HG03575 (cell line): ENCODE measurements around the gene CRYBB1.

Experiments used
- ATAC-seq: cut with Tn5 transposase; IDR thresholded peaks from one replicate; pipeline ENCODE4 v1.9.1; 2021; ENCODE audit not compliant: unreplicated experiment, insufficient number of reproducible peaks, low FRiP score; ENCODE audit errors: extremely low read depth

CRYBB1 gene

DNA sequence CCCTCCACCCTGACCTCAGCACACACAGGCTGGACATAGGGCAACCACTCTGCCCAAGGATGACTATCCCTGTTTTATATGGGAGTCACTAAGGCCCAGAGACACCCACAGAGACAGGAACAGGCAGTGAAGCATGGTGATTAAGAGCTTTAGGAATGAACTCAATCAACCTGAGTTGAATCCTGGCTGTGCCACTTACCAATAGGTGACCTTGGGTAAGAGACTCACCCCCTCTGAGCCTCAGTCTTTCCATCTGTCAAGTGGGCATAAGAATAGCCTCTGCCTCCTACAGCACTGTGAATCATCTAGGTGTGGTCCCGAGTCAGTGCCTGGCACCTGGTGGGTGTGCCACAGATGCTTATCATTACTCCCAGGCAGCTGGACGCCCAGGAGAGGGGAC lies 6.8 kb downstream of the CRYBB1 start:
- no peak for ATAC-seq

DNA sequence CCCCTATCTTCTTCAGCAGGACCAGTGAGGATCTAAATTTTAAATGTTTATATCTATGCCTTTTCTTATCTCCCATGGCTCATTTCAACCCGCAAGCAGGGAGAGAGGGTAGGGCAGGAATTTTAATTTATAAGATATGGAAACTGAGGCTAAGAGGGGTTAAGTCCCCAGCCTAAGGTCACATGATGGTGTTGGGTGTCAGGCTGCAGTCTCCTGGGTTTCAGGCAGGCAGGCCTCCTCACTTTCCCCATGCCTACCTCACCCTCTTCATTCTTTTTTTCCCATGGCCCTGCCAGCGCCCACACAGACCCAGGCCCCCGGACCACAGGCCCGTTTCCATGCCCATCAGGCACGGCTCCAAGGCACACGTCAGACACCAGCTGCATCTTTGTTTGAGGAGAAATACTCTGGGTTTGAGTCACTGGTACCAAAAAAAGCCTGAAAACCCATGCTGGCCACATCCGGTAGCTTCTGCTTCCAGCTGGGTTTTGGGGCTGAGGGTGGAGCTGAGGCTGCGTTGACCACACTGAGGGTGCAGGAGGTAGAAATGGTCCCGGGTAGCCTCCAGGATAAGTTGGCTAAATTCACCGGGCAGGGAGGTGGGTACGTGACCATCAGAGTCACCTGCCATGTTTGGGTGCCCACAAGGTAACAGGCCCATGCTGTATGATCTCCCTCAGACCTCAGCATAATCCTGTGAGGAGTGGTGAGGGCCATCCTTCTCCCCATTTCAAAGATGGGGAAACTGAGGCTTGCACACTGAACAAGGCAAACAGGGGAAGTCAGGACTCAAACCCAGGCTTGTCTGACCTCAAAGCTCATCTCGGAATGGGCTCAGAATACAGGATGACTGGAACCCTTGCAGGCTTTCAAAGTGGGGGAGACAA lies 7.5 kb downstream of the CRYBB1 start:
- peak; percentile 53 for ATAC-seq

DNA sequence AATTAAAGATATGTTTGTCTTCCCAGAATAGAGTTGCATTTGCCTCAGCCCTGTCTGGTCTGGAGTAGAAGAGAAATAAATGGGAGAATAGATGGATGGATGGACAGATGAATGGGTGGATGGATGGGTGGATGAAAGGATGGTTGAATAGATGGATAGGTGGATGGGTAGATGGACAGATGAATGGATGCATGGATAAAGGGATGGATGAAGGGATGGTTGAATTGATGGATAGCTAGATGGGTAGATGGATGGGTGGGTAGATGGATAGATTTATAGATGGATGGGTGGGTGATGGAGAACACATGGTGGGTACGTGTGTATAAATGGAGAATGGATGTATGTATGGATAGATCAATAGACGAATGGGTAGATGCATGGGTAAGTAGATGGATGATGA lies 8.5 kb downstream of the CRYBB1 start:
- no peak for ATAC-seq

DNA sequence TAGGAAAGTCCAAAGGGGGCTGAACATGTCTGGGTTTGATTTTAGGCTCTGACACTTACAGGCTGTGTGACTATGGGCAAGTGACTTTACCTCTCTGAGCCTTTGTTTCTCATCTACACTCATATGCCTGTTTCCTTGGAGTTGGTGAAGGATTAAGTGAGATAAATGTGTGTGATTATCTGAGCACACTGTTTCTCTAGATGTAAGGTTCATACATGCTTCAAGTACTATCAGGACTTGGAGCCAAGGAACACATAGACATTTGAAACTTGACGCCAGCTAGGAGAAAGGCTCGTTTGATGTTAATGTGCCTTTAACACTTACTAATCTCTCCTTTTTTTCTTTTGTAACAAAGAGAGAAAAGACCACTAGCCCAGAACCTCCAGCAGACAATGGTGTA lies 9.7 kb downstream of the CRYBB1 start:
- no peak for ATAC-seq

DNA sequence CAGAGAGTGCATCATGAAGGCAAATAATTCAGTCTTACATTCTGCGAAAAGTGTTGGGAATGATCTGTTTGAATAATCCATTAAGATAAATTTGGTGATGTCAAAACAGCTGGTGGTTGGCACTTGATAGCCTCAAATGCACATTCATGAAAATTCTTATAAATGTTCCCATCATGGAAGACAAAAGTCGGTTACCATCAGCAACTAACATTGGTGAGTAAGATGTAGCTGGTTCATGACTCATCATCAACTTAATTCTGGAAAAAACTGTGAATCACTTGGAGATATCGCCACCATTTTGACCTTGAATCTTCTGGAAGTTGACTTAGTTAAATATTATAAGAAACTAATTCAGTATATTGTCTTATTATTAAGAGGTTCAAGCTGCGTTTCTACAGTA lies 11.2 kb downstream of the CRYBB1 start:
- ATAC-seq, result no peak

DNA sequence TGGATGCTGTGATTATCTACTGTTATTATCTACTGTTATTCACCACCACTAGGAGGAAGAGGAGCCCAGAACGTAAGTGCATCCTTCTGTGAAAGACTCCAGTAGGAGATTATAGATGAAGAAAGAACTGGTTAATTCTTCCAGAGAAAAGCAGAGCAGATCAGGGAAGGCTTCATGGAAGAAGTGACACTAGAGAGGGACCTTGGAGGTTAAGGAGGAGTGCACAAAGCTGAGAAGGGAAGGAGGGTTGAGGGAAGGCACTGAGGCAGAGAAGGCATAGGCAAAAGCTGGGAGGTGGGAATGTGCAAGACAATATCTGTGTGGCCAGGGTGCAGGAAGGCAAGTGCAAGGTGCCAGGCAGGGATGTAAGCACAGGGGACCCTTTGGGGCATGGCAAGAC lies 13.5 kb downstream of the CRYBB1 start:
- no peak for ATAC-seq

DNA sequence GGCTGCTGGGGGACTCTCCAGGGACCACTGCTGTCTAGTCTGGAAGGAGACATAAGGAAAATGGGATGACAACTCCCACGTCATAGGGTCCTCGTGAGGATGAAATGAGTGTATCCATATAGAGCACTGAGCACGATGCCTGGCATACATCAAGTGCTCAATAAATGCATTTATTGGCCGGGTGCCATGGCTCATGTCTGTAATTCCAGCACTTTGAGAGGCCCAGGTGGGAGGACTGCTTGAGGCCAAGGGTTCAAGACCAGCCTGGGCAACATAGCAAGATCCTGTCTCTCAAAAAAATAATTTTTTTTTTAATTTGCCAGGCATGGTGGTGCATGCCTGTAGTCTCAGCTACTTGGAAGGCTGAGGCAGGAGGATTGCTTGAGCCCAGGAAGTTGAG lies 15.7 kb downstream of the CRYBB1 start:
- no peak for ATAC-seq

DNA sequence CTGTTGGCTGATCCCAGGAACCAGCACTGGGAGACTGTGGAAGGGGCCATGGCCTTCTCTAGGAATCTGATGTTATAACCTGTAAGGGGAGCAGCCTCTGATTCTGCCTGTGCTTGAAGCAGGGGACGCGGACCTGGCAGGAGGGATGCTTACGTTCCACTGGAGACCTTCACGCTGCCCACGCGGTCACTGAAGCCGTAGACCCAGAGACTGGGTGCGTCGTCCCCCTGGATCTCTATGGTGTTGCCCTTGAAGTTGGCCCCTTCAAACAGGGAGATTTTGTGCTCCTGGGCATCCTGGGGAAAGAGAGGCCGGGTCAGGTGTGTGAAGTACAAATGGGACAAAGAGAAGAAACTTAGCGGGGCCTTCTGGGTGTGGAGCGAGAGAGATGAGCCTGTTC lies 16.1 kb downstream of the CRYBB1 start:
- no peak for ATAC-seq

DNA sequence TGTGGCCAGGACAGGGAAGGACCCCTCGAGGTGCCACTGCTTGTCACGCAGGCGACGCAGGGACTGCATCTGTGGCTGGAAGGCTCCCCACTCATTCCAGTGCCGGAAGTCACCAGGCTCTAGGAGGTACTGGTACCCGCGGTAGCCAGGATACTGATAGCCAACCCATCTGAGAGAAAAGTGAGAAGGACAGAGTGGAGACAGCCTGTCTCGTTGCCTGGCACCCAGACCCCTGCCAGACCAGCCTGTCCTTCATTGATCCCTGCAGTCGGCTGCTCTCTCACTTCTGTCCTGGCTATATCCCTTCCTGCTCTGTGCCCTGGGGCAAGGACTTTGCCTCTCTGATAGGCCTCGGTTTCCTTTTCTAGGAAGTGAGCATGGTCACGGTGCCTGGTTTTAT lies 18.3 kb downstream of the CRYBB1 start:
- ATAC-seq, result no peak

DNA sequence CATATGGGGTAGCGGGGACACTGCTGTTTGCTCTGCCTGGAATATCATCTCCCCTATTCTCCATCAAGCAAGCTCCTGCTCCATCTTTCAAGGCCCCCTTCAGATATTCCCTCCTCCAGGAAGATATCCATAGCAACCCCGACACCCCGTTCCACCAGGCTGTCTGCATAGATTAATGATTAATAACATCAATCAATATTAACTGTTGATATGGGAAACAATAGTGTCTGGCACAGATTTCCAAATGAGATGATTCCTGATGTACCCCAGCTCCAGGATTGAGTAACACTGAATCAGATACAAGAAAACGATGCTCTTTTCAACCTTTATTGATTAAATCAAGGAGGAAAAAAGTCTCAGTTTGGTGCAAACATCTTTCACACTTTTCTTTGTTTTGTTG lies 20.3 kb downstream of the CRYBB1 start:
- no peak for ATAC-seq

DNA sequence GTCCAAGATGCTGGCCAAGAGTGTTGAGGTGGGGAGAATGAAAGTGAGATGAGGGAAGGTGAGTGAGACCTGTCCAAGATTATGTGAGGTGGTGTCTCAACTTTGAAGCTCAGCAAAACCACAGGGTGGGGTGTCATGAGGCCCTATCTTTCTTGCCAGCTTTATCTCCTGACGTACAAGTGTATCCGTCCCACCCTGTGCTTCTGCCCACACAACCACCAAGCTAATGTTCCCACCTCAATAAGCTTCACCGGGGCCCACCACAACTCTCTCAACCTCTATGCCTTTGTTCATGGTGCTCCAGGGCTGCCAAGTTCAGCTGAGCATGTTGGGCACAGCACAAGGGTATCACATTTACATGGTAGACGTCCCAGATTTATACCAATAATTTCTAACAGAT lies 20.8 kb downstream of the CRYBB1 start:
- no peak for ATAC-seq

DNA sequence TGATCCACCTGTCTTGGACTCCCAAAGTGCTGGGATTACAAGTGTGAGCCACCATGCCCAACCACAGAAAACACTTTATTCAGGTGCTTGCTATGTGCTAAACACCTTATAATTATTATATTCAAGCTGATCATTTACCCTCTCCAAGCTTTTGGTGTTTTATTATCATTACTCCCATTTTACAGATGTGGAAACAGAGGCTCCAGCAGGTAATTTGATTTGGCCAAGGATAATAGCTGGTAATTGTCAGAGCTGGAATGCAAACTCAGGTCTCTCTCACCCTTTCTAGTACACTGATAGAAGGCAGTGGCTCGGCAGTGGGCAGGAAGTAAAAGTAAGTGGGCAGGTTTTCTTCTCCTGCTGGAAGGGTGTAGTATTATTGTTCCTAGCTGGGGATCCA lies 24.1 kb downstream of the CRYBB1 start:
- no peak for ATAC-seq

DNA sequence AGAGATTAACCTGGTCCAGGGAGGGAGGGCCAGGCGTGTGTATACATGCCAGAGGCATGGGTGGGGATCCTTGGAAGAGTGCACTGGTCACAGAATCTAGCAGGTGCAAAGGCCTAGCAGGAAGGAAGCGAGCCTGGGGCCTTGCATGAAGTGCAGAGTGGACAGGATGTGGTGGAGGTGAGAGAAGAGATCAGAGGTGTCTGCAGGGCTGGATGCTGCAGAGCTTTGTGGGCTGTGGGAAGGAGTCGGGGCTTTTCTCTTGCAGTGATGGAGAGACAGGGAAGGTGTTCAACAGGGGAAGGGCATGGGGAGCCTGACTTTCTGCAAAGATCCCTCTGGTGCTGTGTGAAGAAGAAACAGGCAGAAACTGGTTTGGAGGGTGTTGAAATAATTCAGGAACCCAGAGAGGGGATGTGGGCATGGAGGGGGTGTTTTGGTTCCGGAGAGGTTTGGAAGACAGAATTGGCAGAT lies 25.4 kb downstream of the CRYBB1 start:
- no peak for ATAC-seq

DNA sequence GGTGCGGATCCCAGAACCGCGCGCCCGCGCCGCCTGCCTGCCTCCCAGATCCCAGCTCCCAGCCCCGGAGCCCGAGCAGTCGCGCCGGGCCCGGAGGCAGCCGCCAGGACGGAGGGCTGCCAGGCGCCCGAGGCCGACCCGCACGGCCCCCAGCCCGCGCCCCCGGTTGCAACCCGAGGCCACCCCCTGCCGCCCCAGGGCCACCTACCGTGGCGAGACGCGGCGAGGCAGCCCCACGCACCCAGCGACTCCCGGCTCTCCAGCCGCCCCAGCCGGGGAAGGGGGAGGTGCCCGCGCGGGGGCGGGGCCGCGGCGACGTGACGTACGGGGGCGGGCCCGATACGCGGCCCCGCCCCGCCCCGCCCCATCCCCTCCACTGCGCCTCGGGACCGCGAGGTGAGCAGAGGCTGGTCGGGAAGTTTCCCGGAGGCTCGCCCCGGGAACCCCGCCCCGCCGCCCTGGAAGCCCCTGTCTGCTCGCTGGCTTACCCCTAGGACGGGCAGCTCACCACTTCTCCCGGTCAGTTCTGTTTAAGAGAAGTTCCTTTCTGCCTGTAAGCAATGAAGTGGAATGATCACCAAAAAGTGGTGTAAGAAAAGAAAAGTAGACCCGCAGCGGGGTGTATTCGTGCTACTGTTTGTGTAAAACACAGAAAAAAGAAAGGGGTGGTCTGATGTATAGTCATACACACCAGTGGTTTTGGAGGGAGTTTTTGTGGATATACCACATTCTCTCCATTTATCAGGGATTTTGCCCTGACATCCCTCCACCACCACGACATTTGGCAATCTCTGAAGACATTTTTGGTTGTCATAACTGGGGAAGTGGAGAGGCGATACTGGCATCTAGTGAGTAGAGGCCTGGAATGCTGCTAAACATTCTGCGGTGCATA lies 27.7 kb downstream of the CRYBB1 start, which contains the start of gene TPST2:
TPST2 (minus strand) TSS at position 288 of the 892 bp plus-strand sequence. CDS start 48,502 bp downstream, outside the sequence.
- no peak for ATAC-seq

DNA sequence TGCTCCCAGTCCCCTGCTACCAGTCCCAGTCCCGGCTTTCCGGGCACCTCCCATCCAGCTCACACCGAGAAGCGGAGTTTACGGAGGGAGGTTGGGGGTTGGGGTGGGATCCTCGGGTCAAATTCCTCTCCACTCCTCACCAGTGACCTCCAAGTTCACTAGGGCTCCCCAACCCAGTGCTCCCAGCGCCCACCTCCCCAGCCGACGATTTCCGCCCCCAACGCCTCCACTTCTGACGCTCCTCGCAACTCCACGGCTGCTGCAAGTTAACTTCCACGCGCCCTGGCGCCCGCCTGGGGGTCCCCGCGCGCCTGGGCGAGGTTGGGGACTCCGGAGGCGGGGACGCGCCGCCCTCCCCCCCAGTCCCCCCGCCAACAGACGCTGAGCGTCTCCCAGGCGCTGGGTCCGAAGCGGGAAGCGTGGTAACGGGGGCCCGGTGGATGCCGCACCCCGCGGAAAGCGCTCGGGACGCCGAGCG lies 28.4 kb downstream of the CRYBB1 start:
- ATAC-seq, result no peak

DNA sequence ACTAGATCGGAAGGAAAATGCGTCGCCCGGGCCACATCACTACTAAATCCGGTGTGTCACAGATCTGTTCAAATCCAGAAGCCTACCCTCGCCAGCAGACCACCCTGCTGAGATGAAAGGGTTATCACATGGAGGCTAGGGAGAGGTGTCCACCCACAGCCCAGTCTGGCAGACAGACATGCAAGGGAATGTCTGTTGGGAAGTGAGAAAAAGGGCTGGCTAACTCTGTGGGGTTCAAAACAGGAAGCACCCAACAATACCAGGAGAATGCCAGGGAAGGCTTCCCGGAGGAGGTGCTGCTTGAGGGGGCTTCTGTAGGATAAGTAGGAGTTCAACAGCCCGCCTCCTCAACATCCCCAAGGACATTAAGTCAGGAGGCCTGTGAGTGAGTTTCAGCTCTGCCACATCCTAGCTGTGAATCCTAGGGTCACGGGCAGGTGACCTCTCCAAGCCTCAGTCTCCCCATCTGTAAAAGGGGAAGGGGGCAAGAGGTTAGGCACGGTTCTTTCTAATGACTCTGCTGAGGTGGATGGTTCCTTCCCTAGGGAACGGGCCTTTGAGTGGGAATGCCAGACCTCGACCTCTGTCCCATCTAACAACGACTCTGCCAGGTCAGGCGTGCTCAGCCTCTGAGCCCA lies 29.0 kb downstream of the CRYBB1 start:
- ATAC-seq, result no peak

DNA sequence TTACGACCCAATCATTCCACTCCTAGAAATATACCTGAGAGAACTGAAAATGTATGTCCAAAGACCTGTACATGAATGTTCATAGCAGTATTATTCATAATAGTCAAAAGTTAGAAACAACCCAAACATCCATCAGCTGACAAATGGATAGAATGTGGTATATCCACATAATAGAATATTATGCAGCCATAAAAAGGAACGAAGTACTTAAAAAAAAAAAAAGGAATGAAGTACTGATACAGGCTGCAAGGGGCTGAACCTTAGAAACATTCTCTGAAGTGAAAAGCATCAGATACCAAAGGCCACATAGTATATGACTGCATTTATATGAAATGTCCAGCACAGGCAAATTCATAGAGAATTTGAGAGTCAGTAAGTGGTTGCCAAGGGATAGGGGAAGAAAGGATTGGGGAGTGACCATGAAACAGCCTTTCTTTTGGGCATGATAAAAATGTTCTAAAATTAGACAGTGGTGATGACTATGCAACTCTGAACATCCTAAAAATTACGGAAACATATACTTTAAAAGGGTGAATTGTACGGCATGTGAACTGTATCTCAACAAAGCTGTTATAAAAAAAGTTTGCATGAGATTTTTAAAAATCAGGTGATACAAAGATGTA lies 29.7 kb downstream of the CRYBB1 start:
- no peak for ATAC-seq

DNA sequence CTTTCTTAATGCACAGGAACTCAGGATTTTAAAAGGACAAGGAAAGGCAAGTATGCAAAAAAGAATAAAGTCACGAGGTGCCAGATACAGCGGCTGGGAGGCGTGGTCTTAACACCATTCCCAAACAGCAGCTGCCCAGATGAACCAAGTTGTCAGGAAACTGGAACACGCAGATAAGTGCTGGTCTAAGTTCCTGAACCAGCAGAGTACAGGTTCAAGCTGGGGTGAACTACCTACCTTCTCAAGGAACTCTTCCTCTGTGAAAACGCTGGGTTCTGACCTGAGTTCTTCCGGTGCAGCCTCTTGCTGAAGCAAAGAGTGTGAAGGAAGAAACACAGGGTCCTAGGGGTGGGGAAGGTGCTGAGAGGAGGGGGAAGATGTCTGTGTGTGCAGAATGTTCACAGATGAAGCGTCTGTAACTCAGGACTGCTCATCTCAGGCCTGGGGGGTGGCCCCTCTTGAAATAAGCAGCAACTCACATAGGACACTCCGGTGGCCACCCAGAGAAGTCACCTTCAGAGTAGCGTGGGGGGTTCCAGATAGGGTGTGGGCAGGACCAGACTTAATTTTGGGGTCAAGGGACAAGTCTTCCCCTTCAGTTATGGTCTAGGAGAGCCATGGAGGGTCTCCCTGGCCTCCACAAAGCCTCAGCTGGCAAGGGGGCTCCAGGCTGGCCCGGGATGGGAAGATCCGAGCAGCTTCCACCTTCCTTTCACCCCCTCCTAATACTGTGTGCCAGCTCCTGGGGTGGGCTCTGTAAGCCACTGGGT lies 31.1 kb downstream of the CRYBB1 start:
- ATAC-seq, result no peak
